Glomerular visceral epithelial cell (primary cell): ENCODE measurements around the gene SFTPB.
"Not testable (repeated sequence)": the region's sequence is repeated elsewhere in the genome, so short reads cannot be mapped to it uniquely, and the experiment has no call there.

Experiments
- DNase-seq: peaks from one replicate; pipeline ENCODE4 v3.0.0-alpha.2; 2016; ENCODE audit errors: extremely low spot score

SFTPB gene

GRCh38 chr2:85668009-85668856 lies at the start of gene SFTPB:
Gene SFTPB, minus strand, starts transcription at chr2:85668199. Its CDS starts 16 bp downstream, at chr2:85668183.
- no peak for DNase-seq

- no peak for DNase-seq
Observed at GRCh38 chr2:85717308-85718008, 49.5 kb upstream of the SFTPB start.

GRCh38 chr2:85716346-85716914 lies 48.4 kb upstream of the SFTPB start:
- DNase-seq, result no peak

GRCh38 chr2:85714841-85715240 lies 46.8 kb upstream of the SFTPB start:
- DNase-seq, result no peak

- DNase-seq, result not testable (repeated sequence)
Observed at GRCh38 chr2:85714421-85714820, 46.4 kb upstream of the SFTPB start.

GRCh38 chr2:85713836-85714235 lies 45.8 kb upstream of the SFTPB start:
- DNase-seq, result no peak

GRCh38 chr2:85712849-85713612 lies 45.0 kb upstream of the SFTPB start:
- DNase-seq, result no peak

- DNase-seq, result no peak
Observed at GRCh38 chr2:85712336-85712735, 44.3 kb upstream of the SFTPB start.

GRCh38 chr2:85711578-85712060 lies 43.6 kb upstream of the SFTPB start:
- DNase-seq, result no peak

GRCh38 chr2:85710687-85711577 lies 42.9 kb upstream of the SFTPB start:
- DNase-seq, result no peak

- no peak for DNase-seq
Observed at GRCh38 chr2:85709401-85709811, 41.4 kb upstream of the SFTPB start.

GRCh38 chr2:85708641-85709040 lies 40.6 kb upstream of the SFTPB start:
- DNase-seq, result no peak

GRCh38 chr2:85707304-85707703 lies 39.3 kb upstream of the SFTPB start:
- peak; percentile 84 for DNase-seq

GRCh38 chr2:85706599-85707296 lies 38.7 kb upstream of the SFTPB start:
- DNase-seq, result no peak

- no peak for DNase-seq
Observed at GRCh38 chr2:85706063-85706462, 38.1 kb upstream of the SFTPB start.

- DNase-seq, result peak; percentile 67
Observed at GRCh38 chr2:85705680-85706039, 37.7 kb upstream of the SFTPB start.

GRCh38 chr2:85704800-85705679 lies 37.0 kb upstream of the SFTPB start:
- DNase-seq, result no peak

- DNase-seq, result no peak
Observed at GRCh38 chr2:85704038-85704437, 36.0 kb upstream of the SFTPB start.

GRCh38 chr2:85703329-85703728 lies 35.3 kb upstream of the SFTPB start:
- no peak for DNase-seq
